Mononuclear cell (primary cell): ENCODE results near the gene LRP1B. TPM values are rescaled to one million over a fixed set of nuclear protein-coding genes. Genes with fewer than 3 reads are reported as not detected.
"Not testable (repeated sequence)": the region's sequence is repeated elsewhere in the genome, so short reads cannot be mapped to it uniquely, and the experiment has no call there.

Experiments
- H3K27me3 ChIP-seq: 2 replicates; pipeline ENCODE4 v1.6.0; 2011; ENCODE audit warnings: low read length, control low read depth; ENCODE audit not compliant: insufficient read depth
- H3K4me1 ChIP-seq: 2 replicates; pipeline ENCODE4 v1.5.1; 2011; ENCODE audit warnings: mild to moderate bottlenecking, low read length, control low read depth; ENCODE audit not compliant: insufficient read depth
- H3K4me3 ChIP-seq: 2 replicates; pipeline ENCODE4 v1.5.1; 2011; ENCODE audit warnings: mild to moderate bottlenecking, low read length, moderate library complexity
- H3K9me3 ChIP-seq: 2 replicates; pipeline ENCODE4 v1.5.1; 2011; ENCODE audit warnings: low read depth, mild to moderate bottlenecking, control low read depth, low read length
- total RNA-seq: library from RNA; depleted of rRNA; stranded (reverse); fragments of >200 nt; gene quantifications from one replicate; pipeline ENCODE4 v1.2.3, GENCODE V29; 2012

LRP1B gene
- total RNA-seq, 1 donor, result under 0.01 TPM

DNA sequence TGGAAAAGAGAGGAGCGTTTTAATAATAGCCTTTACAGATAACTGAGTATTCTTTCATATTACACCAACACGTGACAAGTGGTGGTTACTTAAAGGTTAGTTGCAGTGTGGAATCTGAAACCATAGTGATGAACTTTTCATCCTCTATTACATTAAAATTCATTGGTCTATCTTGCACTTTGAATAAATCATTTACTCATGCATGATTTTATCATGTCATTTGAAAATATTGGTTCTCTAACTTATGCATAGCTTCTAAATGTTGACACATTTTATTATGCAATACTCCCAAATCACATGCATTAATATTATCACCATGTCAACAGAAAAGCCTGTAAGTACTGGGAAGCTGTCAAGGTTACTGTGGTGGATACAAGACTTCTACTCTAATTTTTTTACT, 1432.2 kb downstream of the LRP1B start:
- Histone ChIP-seq H3K4me1 (no peaks in the 10 kb centered on the region), H3K4me3 (no peak overlapping the region), H3K27me3 (no peaks in the 10 kb centered on the region), H3K9me3 (no peaks in the 10 kb centered on the region)

GRCh38 chr2:140696449-140696848, 1434.4 kb downstream of the LRP1B start:
- Histone ChIP-seq H3K9me3 (no peaks in the 10 kb centered on the region), H3K27me3 (no peaks in the 10 kb centered on the region)

GRCh38 chr2:140695155-140695554, 1435.7 kb downstream of the LRP1B start:
- Histone ChIP-seq H3K4me3 (no peak overlapping the region), H3K9me3 (no peaks in the 10 kb centered on the region), H3K4me1 (no peaks in the 10 kb centered on the region), H3K27me3 (no peaks in the 10 kb centered on the region)

More at GRCh38 chr2:140696449-140696848, 1434.4 kb downstream of the LRP1B start:
- Histone ChIP-seq H3K4me3 (no peak overlapping the region), H3K4me1 (no peaks in the 10 kb centered on the region)

GRCh38 chr2:140687825-140688224, 1443.0 kb downstream of the LRP1B start:
- H3K4me3 ChIP-seq, result no peak overlapping the region
- H3K9me3 ChIP-seq, result no peaks in the 10 kb centered on the region
- no peaks in the 10 kb centered on the region for H3K27me3 ChIP-seq
- H3K4me1 ChIP-seq, result no peaks in the 10 kb centered on the region

- Histone ChIP-seq H3K4me3 (no peak overlapping the region), H3K4me1 (no peaks in the 10 kb centered on the region), H3K27me3 (no peaks in the 10 kb centered on the region), H3K9me3 (no peaks in the 10 kb centered on the region)
Observed at GRCh38 chr2:140683658-140684057, 1447.2 kb downstream of the LRP1B start.

- H3K4me1 ChIP-seq, result no peaks in the 10 kb centered on the region
- H3K4me3 ChIP-seq, result no peak overlapping the region
- no peaks in the 10 kb centered on the region for H3K9me3 ChIP-seq
- no peaks in the 10 kb centered on the region for H3K27me3 ChIP-seq
Observed at GRCh38 chr2:140680862-140681261, 1450.0 kb downstream of the LRP1B start.

DNA sequence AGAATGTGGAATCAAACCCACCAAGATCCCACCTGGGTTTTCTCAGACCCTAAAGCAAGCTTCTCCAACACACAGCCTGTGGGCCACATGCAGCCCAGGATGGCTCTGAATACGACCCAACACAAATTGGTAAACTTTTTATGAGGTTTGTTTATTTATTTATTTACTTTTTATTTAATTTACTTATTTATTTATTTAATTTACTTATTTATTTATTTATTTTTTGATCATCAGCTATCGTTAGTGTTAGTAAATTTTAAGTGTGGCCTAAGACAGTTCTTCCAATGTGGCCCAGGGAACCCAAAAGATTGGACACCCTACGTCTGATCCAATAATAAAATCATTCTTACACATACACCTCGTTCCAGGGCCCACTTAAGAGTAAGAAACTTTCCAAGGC, 1451.1 kb downstream of the LRP1B start:
- H3K9me3 ChIP-seq, result no peaks in the 10 kb centered on the region
- H3K4me3 ChIP-seq, result no peak overlapping the region
- no peaks in the 10 kb centered on the region for H3K27me3 ChIP-seq
- H3K4me1 ChIP-seq, result no peaks in the 10 kb centered on the region

DNA sequence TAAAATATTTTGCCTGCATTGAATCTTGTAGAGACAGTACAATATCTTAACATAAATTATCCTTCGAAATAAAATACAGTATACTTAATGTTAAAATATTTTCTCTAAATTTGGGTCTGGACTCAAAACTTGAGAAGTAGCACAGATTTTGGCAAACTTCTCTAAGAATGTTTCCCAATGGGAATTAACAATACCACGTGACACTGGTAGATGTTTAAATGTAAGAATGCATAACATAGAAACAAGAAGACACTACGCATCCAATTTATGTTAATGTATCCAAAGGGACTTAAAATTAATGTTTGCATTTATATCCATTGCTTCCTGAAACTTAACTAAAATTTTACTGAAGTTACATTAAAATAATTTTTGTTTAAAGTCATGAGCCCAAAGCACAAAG, 1460.9 kb downstream of the LRP1B start:
- Histone ChIP-seq H3K9me3 (no peaks in the 10 kb centered on the region), H3K4me3 (no peak overlapping the region), H3K27me3 (no peaks in the 10 kb centered on the region), H3K4me1 (no peaks in the 10 kb centered on the region)

DNA sequence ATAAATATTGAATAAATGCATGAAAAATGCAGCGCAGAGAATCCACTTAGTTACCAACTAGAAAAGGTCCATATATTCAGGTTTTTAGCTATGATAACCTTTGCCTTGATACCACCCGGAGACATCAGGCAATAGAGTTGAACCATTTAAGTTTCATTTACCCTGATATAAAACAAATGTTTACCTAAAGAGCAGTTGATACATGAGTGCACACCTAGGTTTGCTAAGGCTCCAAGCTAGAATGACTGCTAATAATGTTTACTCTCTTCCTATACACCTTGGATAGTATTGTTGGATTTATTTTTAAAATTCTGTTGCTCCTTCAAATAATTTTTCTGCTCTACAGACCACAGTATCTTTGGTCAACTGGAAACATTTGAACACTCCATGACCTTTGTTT, 1463.6 kb downstream of the LRP1B start:
- no peaks in the 10 kb centered on the region for H3K9me3 ChIP-seq
- no peaks in the 10 kb centered on the region for H3K27me3 ChIP-seq
- H3K4me1 ChIP-seq, result no peaks in the 10 kb centered on the region
- no peak overlapping the region for H3K4me3 ChIP-seq

- Histone ChIP-seq H3K9me3 (no peaks in the 10 kb centered on the region), H3K4me3 (no peak overlapping the region), H3K4me1 (no peaks in the 10 kb centered on the region), H3K27me3 (no peaks in the 10 kb centered on the region)
Observed at GRCh38 chr2:140662504-140662903, 1468.3 kb downstream of the LRP1B start.

DNA sequence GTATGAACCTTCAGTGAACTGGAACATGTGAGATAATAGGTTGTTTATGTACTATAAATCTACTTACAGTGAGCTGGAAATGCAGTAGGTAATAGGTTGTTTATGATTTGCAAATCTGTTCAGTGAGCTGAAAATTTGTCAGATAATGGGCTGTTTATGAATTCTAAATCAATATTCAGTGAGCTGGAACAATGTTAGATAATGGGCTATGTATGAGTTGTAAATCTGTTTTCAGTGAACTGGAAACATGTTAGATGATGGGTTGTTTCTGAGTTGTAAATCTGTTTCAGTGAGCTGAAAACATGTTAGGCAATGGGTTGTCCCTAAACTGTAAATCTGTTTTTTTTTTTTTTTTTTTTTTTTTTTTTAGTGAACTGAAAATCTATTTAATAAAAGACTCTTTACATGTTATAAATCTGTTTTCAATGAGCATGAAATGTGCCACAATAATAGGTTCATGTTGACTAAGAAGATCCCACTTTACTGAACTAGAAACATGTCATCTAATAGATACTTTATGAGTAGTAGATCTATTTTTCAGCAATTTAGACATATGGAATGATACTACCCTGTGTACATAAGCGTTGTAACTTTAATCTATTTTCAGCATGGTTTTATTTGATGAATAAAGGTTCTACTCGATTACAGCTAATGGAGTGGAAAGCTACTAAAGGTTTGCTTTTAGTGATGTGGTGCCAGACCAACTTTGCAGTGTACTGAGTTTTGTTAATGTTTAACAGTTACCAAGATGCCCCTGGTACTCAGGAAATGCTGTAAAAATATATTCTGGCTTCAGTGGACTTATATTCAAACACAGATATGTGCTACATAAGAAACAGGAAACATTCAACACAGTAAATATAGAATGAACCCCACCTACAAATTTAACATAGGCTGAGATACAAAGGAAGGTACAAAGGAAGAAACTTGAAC, 1471.8 kb downstream of the LRP1B start:
- Histone ChIP-seq H3K27me3 (no peaks in the 10 kb centered on the region), H3K9me3 (no peaks in the 10 kb centered on the region), H3K4me3 (no peak overlapping the region), H3K4me1 (no peaks in the 10 kb centered on the region)

DNA sequence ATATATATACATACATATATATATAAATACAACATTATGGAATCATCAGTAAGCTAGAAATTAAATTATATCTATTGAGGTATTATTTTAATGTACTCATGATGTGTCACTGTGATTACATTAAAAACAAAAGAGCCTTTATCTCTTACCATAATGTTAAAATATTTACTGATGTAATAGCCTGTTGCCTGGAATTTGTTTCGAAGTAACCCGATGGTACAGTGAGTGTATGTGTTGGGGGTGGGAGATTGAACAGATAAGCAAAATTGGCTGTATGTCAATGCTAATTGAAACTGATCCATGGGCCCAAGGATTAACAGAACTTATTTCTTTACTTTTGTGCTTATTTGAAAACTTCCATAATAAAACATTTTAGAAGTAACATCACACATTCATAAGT, 1473.2 kb downstream of the LRP1B start:
- Histone ChIP-seq H3K4me3 (no peak overlapping the region), H3K9me3 (no peaks in the 10 kb centered on the region), H3K4me1 (no peaks in the 10 kb centered on the region), H3K27me3 (no peaks in the 10 kb centered on the region)

- no peaks in the 10 kb centered on the region for H3K9me3 ChIP-seq
- no peaks in the 10 kb centered on the region for H3K4me1 ChIP-seq
- H3K27me3 ChIP-seq, result no peaks in the 10 kb centered on the region
- H3K4me3 ChIP-seq, result no peak overlapping the region
Observed at GRCh38 chr2:140654565-140654964, 1476.3 kb downstream of the LRP1B start.

- Histone ChIP-seq H3K9me3 (no peaks in the 10 kb centered on the region), H3K4me1 (no peaks in the 10 kb centered on the region), H3K4me3 (no peak overlapping the region), H3K27me3 (no peaks in the 10 kb centered on the region)
Observed at GRCh38 chr2:140650825-140651224, 1480.0 kb downstream of the LRP1B start.

- H3K9me3 ChIP-seq, H3K4me1 ChIP-seq, H3K27me3 ChIP-seq, H3K4me3 ChIP-seq: not testable (repeated sequence)
Observed at GRCh38 chr2:140650134-140650533, 1480.7 kb downstream of the LRP1B start.

DNA sequence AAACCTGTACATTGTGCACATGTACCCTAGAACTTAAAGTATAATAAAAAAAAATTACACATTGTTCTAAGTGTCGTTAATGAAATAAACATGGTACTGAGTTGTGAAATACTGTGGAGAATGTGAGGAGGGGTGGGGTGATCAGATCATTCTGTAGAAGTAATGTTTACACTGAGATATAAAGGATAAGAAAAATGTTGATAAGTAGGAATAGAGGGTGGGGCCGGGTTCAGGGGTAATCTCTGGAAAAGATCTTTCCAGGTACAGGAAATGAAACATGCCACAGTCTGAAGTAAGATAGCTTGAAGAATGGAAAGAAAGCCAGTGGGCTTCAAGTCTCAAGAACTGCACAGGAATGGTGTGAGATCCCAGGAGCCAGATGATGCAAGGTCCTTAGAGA, 1482.4 kb downstream of the LRP1B start:
- H3K9me3 ChIP-seq, result no peaks in the 10 kb centered on the region
- no peak overlapping the region for H3K4me3 ChIP-seq
- H3K27me3 ChIP-seq, result no peaks in the 10 kb centered on the region
- no peaks in the 10 kb centered on the region for H3K4me1 ChIP-seq
